Measurements from ENCODE around the gene EPHB2.

GRCh38 chr1:22887491-22887890, 176.9 kb downstream of the EPHB2 start:
- TF ChIP-seq CTCF (IDR thresholded peaks at IDR 0.05), result no peak
- no peak for TF ChIP-seq POLR2A (IDR thresholded peaks at IDR 0.05)

All from sigmoid colon (tissue), 3 donors.